SK-N-MC (cell line): Measurements from ENCODE around the gene APMAP.

Source experiments
- DNase-seq: peaks from one replicate; pipeline ENCODE4 v3.0.0-alpha.2; 2011; ENCODE audit warnings: low read depth, low spot score
- H3K27ac ChIP-seq: fragments of 200-600 bp; sonication (generic); 2 replicates; pipeline ENCODE4 v1.5.1; 2016; ENCODE audit warnings: mixed run types
- H3K36me3 ChIP-seq: fragments of 200-600 bp; sonication (generic); 2 replicates; pipeline ENCODE4 v1.6.1; 2017; ENCODE audit warnings: antibody characterized with exemption, low read length, mixed read lengths; ENCODE audit not compliant: insufficient read depth
- H3K4me3 ChIP-seq: fragments of 200-600 bp; sonication (generic); 2 replicates; pipeline ENCODE4 v1.5.1; 2016
- H3K9ac ChIP-seq: fragments of 200-600 bp; sonication (generic); 2 replicates; pipeline ENCODE4 v1.8.0; 2017; ENCODE audit warnings: mixed run types, mixed read lengths; ENCODE audit not compliant: insufficient read length
- H3K9me3 ChIP-seq: fragments of 200-600 bp; sonication (generic); 2 replicates; pipeline ENCODE4 v1.6.1; 2017; ENCODE audit warnings: low read depth, mild to moderate bottlenecking, antibody characterized with exemption, low read length, moderate library complexity, mixed read lengths
- EZH2 ChIP-seq: fragments of 200-600 bp; sonication (generic); IDR thresholded peaks from one replicate; pipeline ENCODE4 v1.6.1; 2017; ENCODE audit warnings: antibody characterized with exemption
- FOXP2 ChIP-seq: optimal IDR thresholded peaks from 2 replicates; pipeline ENCODE3; 2011; ENCODE audit warnings: mild to moderate bottlenecking, moderate library complexity; ENCODE audit not compliant: insufficient read depth; ENCODE audit errors: extremely low read length, control extremely low read depth
- POLR2AphosphoS5 ChIP-seq: IDR thresholded peaks from 2 replicates; pipeline ENCODE4 v1.6.1; 2012; ENCODE audit warnings: mild to moderate bottlenecking, low read depth, low read length, borderline replicate concordance

APMAP gene

GRCh38 chr20:25036331-25036936 is 43.9 kb upstream of the APMAP start:
- Histone ChIP-seq H3K4me3 (no peak overlapping the region), H3K36me3 (no peaks in the 10 kb centered on the region), H3K27ac (no peak overlapping the region), H3K9me3 (no peaks in the 10 kb centered on the region), H3K9ac (no peak overlapping the region)
- TF ChIP-seq EZH2 (no peak), POLR2AphosphoS5 (no peak), FOXP2 (no peak)
- no peak for DNase-seq

- Histone ChIP-seq H3K27ac (no peak overlapping the region), H3K9ac (no peak overlapping the region), H3K4me3 (no peak overlapping the region), H3K36me3 (no peaks in the 10 kb centered on the region), H3K9me3 (no peaks in the 10 kb centered on the region)
- DNase-seq = no peak
- TF ChIP-seq FOXP2 (no peak), POLR2AphosphoS5 (no peak), EZH2 (no peak)
Measured at GRCh38 chr20:25035921-25036320, 43.4 kb upstream of the APMAP start.

GRCh38 chr20:25033924-25034300 is 41.4 kb upstream of the APMAP start:
- no peak for DNase-seq
- no peak overlapping the region for H3K27ac ChIP-seq
- no peak overlapping the region for H3K4me3 ChIP-seq
- no peak overlapping the region for H3K9ac ChIP-seq
- H3K36me3 ChIP-seq = no peaks in the 10 kb centered on the region
- TF ChIP-seq POLR2AphosphoS5 = no peak
- no peak for TF ChIP-seq EZH2
- no peak for TF ChIP-seq FOXP2
- H3K9me3 ChIP-seq = no peaks in the 10 kb centered on the region

GRCh38 chr20:25033265-25033923 is 40.8 kb upstream of the APMAP start:
- DNase-seq = no peak
- Histone ChIP-seq H3K36me3 (no peaks in the 10 kb centered on the region), H3K9me3 (no peaks in the 10 kb centered on the region), H3K27ac (no peak overlapping the region), H3K4me3 (no peak overlapping the region), H3K9ac (no peak overlapping the region)
- TF ChIP-seq EZH2 (no peak), FOXP2 (no peak), POLR2AphosphoS5 (no peak)

- DNase-seq = no peak
Measured at GRCh38 chr20:25032478-25033264, 40.1 kb upstream of the APMAP start.

GRCh38 chr20:25032065-25032477 is 39.5 kb upstream of the APMAP start:
- DNase-seq = no peak
- TF ChIP-seq EZH2 = no peak
- no peak for TF ChIP-seq FOXP2
- no peak for TF ChIP-seq POLR2AphosphoS5
- H3K4me3 ChIP-seq = no peak overlapping the region
- H3K27ac ChIP-seq = no peak overlapping the region
- H3K9ac ChIP-seq = no peak overlapping the region
- no peaks in the 10 kb centered on the region for H3K9me3 ChIP-seq
- H3K36me3 ChIP-seq = no peaks in the 10 kb centered on the region

More at GRCh38 chr20:25032478-25033264, 40.1 kb upstream of the APMAP start:
- H3K36me3 ChIP-seq = no peaks in the 10 kb centered on the region
- no peaks in the 10 kb centered on the region for H3K9me3 ChIP-seq
- TF ChIP-seq POLR2AphosphoS5 = no peak
- no peak for TF ChIP-seq EZH2
- TF ChIP-seq FOXP2 = no peak
- no peak overlapping the region for H3K4me3 ChIP-seq
- H3K9ac ChIP-seq = no peak overlapping the region
- H3K27ac ChIP-seq = no peak overlapping the region

GRCh38 chr20:25031241-25031640 is 38.7 kb upstream of the APMAP start:
- H3K4me3 ChIP-seq = no peak overlapping the region
- no peaks in the 10 kb centered on the region for H3K9me3 ChIP-seq
- DNase-seq = no peak
- no peak overlapping the region for H3K27ac ChIP-seq
- H3K9ac ChIP-seq = no peak overlapping the region
- no peaks in the 10 kb centered on the region for H3K36me3 ChIP-seq
- TF ChIP-seq FOXP2 (no peak), POLR2AphosphoS5 (no peak), EZH2 (no peak)

- Histone ChIP-seq H3K36me3 (no peaks in the 10 kb centered on the region), H3K27ac (no peak overlapping the region), H3K9me3 (no peaks in the 10 kb centered on the region), H3K4me3 (no peak overlapping the region), H3K9ac (no peak overlapping the region)
- TF ChIP-seq EZH2 (no peak), FOXP2 (no peak), POLR2AphosphoS5 (no peak)
- no peak for DNase-seq
Measured at GRCh38 chr20:25030649-25031207, 38.2 kb upstream of the APMAP start.
